HG03520 (cell line): ENCODE results near the gene IL15RA.
"Not testable (repeated sequence)": the region's sequence is repeated elsewhere in the genome, so short reads cannot be mapped to it uniquely, and the experiment has no call there.

Experiments
- ATAC-seq: cut with Tn5 transposase; IDR thresholded peaks from one replicate; pipeline ENCODE4 v1.9.1; 2021; ENCODE audit warnings: mild to moderate bottlenecking, moderate library complexity; ENCODE audit not compliant: unreplicated experiment

Gene IL15RA

GRCh38 chr10:6006991-6007390 is 29.6 kb upstream of the IL15RA start:
- ATAC-seq = no peak

- ATAC-seq = no peak
Measured at GRCh38 chr10:6006546-6006945, 29.2 kb upstream of the IL15RA start.

GRCh38 chr10:6005856-6006395 is 28.6 kb upstream of the IL15RA start:
- no peak for ATAC-seq

GRCh38 chr10:6005161-6005804 is 27.9 kb upstream of the IL15RA start:
- not testable (repeated sequence) for ATAC-seq

GRCh38 chr10:6002809-6003510 is 25.6 kb upstream of the IL15RA start:
- no peak for ATAC-seq

- ATAC-seq = no peak
Measured at GRCh38 chr10:5999440-6000165, 22.3 kb upstream of the IL15RA start.

GRCh38 chr10:5996696-5997095 is 19.4 kb upstream of the IL15RA start:
- ATAC-seq = no peak

- ATAC-seq = no peak
Measured at GRCh38 chr10:5992398-5992797, 15.1 kb upstream of the IL15RA start.

- ATAC-seq = no peak
Measured at GRCh38 chr10:5991708-5992107, 14.4 kb upstream of the IL15RA start.

GRCh38 chr10:5989756-5990155 is 12.4 kb upstream of the IL15RA start:
- ATAC-seq = no peak

GRCh38 chr10:5988336-5988920 is 11.1 kb upstream of the IL15RA start:
- no peak for ATAC-seq

- no peak for ATAC-seq
Measured at GRCh38 chr10:5987747-5988146, 10.4 kb upstream of the IL15RA start.

- ATAC-seq = no peak
Measured at GRCh38 chr10:5985029-5985428, 7.7 kb upstream of the IL15RA start.

GRCh38 chr10:5983774-5984173 is 6.4 kb upstream of the IL15RA start:
- ATAC-seq = no peak

- ATAC-seq = no peak
Measured at GRCh38 chr10:5981529-5981928, 4.2 kb upstream of the IL15RA start.

GRCh38 chr10:5978230-5978489 is 817 bp upstream of the IL15RA start:
- ATAC-seq = no peak

- peak; percentile 12 for ATAC-seq
Measured at GRCh38 chr10:5976512-5977470, 552 bp downstream of the IL15RA start.

GRCh38 chr10:5975641-5976473 is 1.5 kb downstream of the IL15RA start:
- peak; percentile 56 for ATAC-seq

- ATAC-seq = no peak
Measured at GRCh38 chr10:5973069-5973468, 4.3 kb downstream of the IL15RA start.

GRCh38 chr10:5971886-5972285 is 5.5 kb downstream of the IL15RA start:
- ATAC-seq = no peak
